GM12801 (cell line): ENCODE data around the gene CAB39L.

Source experiments
- CTCF ChIP-seq: IDR thresholded peaks from one replicate; pipeline ENCODE4 v1.5.1; 2011; ENCODE audit warnings: control low read depth; ENCODE audit not compliant: insufficient read length; ENCODE audit errors: extremely low read depth

CAB39L gene

GRCh38 chr13:49452725-49453457, 9.0 kb upstream of the CAB39L start:
- TF ChIP-seq CTCF, result no peak

GRCh38 chr13:49450105-49450819, 6.4 kb upstream of the CAB39L start:
- TF ChIP-seq CTCF, result no peak

- TF ChIP-seq CTCF, result no peak
Measured at GRCh38 chr13:49448753-49449152, 4.9 kb upstream of the CAB39L start.

GRCh38 chr13:49446473-49446872, 2.6 kb upstream of the CAB39L start:
- no peak for TF ChIP-seq CTCF

GRCh38 chr13:49444524-49445395, 896 bp upstream of the CAB39L start:
- TF ChIP-seq CTCF, result no peak

- TF ChIP-seq CTCF, result no peak
Measured at GRCh38 chr13:49443357-49443703, 534 bp downstream of the CAB39L start.

GRCh38 chr13:49441846-49442245, 2.0 kb downstream of the CAB39L start:
- no peak for TF ChIP-seq CTCF
